Midbrain (tissue), 1 donor: ENCODE measurements around the gene GPANK1.

Source experiments
- DNase-seq: peaks from one replicate; lab custom pipeline; 2025; lab: John Stamatoyannopoulos, UW

The GPANK1 gene

GRCh38 chr6:31691078-31691463 is 26.3 kb upstream of the GPANK1 start:
- DNase-seq, result no peak

GRCh38 chr6:31690231-31691077 is 25.7 kb upstream of the GPANK1 start:
- no peak for DNase-seq

GRCh38 chr6:31689249-31690110 is 24.7 kb upstream of the GPANK1 start:
- no peak for DNase-seq

- no peak for DNase-seq
Measured at GRCh38 chr6:31687860-31688693, 23.3 kb upstream of the GPANK1 start.

- no peak for DNase-seq
Measured at GRCh38 chr6:31687321-31687720, 22.5 kb upstream of the GPANK1 start.

GRCh38 chr6:31686483-31686882 is 21.7 kb upstream of the GPANK1 start:
- no peak for DNase-seq

GRCh38 chr6:31683591-31683990 is 18.8 kb upstream of the GPANK1 start:
- DNase-seq, result no peak

- peak; percentile 32 for DNase-seq
Measured at GRCh38 chr6:31681135-31681671, 16.4 kb upstream of the GPANK1 start.

- DNase-seq, result peak; percentile 73
Measured at GRCh38 chr6:31680226-31681134, 15.7 kb upstream of the GPANK1 start, which contains the start of gene LY6G5C. Gene LY6G5C, minus strand, starts transcription at chr6:31681067. Its CDS starts 694 bp downstream, at chr6:31680373.

GRCh38 chr6:31677955-31678354 is 13.2 kb upstream of the GPANK1 start:
- DNase-seq, result no peak

- DNase-seq, result no peak
Measured at GRCh38 chr6:31676904-31677303, 12.1 kb upstream of the GPANK1 start.

- DNase-seq, result no peak
Measured at GRCh38 chr6:31676322-31676903, 11.6 kb upstream of the GPANK1 start.

- no peak for DNase-seq
Measured at GRCh38 chr6:31669676-31670075, 4.9 kb upstream of the GPANK1 start, which contains the start of gene LY6G5B. Gene LY6G5B, plus strand, starts transcription at chr6:31669976. Its CDS starts 975 bp downstream, at chr6:31670951.

- DNase-seq, result no peak
Measured at GRCh38 chr6:31666337-31666965, 1.7 kb upstream of the GPANK1 start.

GRCh38 chr6:31665501-31666336 is 922 bp upstream of the GPANK1 start, which contains the start of gene CSNK2B:
Gene CSNK2B, plus strand, starts transcription at chr6:31666080. Its CDS starts 752 bp downstream, at chr6:31666832.
- peak; percentile 99 for DNase-seq

GRCh38 chr6:31663961-31664789 is 622 bp downstream of the GPANK1 start:
- DNase-seq, result no peak

GRCh38 chr6:31663126-31663960 is 1.5 kb downstream of the GPANK1 start:
- no peak for DNase-seq
